GM19193 (cell line): ENCODE data around the gene HRK.

ENCODE experiments used
- POLR2A ChIP-seq: IDR thresholded peaks from 4 replicates; pipeline ENCODE4 v1.6.1; 2011; ENCODE audit not compliant: insufficient read depth, insufficient read length; ENCODE audit errors: extremely low read depth

Gene HRK

GRCh38 chr12:116862167-116862566 lies 19.1 kb downstream of the HRK start:
- TF ChIP-seq POLR2A = no peak

DNA sequence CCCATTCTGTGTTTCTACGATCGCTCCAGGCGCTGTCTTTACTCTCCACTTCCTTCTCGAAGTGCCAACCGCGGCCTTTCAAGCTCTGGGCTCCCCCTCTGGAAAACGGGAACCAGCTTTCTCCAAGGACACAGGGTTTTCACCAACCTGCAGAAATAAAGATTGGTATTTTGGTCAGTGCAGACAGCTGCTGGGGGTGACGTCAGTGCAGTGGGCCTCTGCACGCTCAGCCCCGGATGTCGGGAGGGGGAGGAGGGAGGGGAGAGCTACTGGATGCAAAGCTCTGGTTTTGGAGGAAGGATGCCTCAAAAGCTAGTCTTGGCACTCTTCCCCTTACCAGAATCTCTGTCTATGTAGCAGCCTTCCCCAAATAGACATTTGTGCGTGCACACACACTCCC lies 19.9 kb downstream of the HRK start:
- no peak for TF ChIP-seq POLR2A

DNA sequence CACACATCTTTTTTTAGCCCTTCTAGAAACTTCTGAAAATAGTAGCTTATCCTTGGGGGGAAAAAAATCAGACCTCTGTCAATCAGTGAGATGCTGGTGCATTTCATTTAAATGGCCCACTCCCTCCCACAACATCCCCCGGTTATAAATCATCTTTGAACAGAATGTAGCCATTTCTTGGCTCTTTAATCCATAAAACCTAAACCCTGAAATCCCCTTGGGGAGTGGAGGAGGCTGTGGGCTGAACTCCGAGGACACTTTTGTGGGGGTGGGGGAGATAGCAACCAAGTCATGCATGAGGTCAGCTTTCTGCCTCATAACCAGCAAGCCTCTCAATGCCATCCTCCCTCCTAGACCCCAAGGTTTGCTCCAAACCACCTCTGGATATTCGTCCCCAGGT lies 21.0 kb downstream of the HRK start:
- no peak for TF ChIP-seq POLR2A

DNA sequence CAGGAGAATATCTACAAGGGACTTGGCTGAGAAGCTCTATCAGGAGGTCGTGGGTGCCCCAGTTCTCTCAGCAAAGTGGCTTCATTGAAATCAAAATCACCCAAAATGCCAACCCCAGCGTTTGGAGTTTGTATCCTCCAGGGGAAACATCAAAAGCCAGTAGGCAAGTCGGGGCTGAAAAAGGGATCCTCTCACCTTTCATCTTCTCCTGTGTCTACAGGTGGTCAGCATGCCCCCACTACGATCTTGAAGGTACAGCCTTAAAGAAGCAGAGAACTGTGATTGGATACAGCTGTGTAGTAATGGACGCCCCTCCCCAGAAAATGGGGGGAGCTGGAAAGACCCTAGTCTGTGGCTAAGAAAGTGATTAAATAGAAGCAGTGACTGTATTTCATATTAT lies 22.2 kb downstream of the HRK start:
- no peak for TF ChIP-seq POLR2A

DNA sequence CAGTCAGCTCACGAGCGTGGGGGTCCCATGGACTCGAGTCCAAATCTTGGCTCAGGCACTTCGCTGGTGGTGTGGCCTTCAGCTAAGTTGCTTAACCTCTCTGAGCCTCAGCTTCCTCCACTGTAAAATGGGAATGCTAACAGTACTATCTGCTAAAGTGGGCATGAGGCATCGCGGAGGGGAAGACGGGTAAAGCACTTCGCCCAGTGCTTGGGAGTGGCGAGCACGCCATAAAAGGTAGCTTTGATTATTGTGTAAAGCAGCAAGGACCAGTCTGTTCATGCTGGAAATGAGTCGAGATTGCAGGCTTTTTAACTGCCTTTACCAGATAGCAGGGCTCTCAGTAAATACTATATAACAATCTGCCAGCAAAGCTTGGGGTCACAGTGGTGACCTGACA lies 24.5 kb downstream of the HRK start:
- no peak for TF ChIP-seq POLR2A

GRCh38 chr12:116855744-116856470 lies 25.3 kb downstream of the HRK start:
- TF ChIP-seq POLR2A = no peak

DNA sequence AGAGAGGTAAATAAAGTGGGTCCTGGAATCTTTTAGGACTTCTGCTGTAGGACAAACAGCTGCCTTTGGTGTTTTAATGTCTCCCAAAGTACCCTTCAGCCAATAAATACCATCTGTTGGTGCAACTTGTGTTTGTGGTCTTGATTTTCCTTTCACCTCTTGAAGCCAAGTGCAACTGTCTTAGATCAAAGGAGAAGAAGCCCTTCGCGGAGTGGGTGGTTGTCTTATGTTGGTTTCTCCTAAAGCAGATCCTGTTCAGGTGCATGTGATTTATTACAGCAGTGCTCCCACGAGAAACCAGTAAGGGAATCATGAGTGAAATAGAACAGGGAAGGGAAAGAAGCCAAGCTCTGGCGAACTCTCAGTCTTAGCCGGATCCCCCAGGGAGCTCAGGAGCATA lies 27.7 kb downstream of the HRK start:
- TF ChIP-seq POLR2A = no peak

DNA sequence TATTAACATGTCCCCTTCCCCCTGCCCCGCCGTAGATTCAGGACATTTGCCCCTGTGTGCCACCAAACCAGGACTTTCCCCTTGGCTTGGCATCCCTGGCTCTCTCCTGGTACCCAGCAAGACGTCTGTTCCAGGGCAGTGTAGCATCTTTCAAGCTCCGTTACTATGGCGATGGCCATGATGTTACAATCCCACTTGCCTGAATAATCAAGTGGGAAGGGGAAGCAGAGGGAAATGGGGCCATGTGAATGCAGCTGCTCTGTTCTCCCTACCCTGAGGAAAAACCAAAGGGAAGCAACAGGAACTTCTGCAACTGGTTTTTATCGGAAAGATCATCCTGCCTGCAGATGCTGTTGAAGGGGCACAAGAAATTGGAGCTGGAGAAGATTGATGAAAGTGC lies 28.9 kb downstream of the HRK start:
- TF ChIP-seq POLR2A = no peak

GRCh38 chr12:116849216-116849615 lies 32.0 kb downstream of the HRK start:
- TF ChIP-seq POLR2A = no peak

DNA sequence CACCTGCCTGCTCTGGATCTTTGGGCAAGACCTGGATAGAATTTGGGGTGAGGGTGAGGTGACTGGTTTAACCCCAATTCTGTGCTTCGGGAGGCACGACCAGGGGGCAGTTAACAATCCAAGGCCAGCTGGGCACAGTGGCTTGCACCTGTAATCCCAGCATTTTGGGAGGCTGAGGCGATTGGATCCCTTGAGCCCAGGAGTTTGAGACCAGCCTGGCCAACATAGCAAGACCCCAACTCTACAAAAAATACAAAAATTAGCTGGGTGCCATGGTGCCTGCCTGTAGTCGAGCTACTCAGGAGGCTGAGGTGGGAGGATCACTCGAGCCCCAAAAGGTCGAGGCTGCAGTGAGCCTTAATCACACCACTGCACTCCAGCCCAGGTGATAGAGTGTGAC lies 38.2 kb downstream of the HRK start:
- no peak for TF ChIP-seq POLR2A

DNA sequence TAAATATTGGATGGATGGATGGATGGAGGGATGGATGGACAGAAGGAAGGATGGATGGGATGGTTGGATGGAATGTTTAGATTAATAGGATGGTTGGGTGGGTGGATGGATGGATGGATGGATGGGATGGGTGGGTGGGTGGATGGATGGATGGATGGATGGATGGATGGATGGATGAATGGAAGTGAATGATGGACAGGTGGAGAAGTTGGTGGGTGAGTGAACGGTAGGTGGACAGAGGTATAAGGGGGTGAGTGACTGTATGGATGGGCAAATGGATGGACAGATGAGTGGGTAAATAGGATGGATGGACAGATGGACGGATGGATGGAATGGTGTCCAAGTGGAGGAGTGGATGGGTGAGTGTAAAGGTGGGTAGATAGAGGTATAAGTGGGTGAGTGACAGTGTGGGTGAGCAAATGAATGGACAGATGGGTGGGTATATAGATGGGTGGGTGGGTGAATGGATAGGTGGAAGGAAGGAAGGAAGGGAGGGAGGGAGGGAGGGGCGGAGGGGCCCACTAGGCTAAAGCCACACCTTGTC lies 41.9 kb downstream of the HRK start:
- no peak for TF ChIP-seq POLR2A

DNA sequence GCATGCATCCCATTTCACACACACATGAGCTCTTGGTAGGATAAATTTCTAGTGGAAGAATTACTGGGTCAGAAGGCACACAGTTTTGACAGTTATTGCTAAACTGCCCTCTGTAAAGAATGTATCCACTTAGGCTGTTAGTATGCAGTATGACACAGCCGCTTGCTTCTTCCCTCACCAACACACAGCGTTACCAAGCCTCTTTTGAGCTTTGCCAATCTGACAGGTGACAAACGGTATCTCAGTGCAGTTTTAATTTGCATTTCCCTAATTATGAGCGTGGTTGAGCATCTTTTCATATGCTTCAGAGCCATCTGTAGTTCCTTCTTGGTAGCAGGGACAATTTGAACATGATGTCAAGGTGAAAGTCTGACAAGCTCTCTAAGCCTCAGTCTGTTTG lies 42.9 kb downstream of the HRK start:
- TF ChIP-seq POLR2A = no peak

GRCh38 chr12:116837097-116837496 lies 44.1 kb downstream of the HRK start:
- TF ChIP-seq POLR2A = no peak

- no peak for TF ChIP-seq POLR2A
Observed at GRCh38 chr12:116835484-116835883, 45.8 kb downstream of the HRK start.

DNA sequence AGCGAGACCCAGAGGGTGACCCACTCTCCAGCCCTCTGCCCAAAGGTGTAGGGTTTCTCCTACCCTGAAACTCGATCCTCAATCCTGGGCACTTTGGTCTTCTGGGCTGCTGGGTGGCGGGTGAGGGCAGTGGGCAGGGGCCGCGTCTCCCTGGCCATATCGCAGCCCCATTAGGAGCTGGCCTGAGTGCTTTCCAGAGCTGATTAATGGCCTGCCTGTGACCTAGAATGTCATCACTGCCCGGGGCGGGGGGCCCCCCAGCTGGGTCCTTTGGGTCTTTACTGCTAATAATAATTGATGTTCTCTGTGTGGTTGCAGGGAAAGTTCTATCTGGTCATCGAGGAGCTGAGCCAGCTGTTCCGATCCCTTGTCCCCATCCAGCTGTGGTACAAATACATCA lies 47.8 kb downstream of the HRK start:
- no peak for TF ChIP-seq POLR2A

- no peak for TF ChIP-seq POLR2A
Observed at GRCh38 chr12:116832353-116832752, 48.9 kb downstream of the HRK start.

- TF ChIP-seq POLR2A = no peak
Observed at GRCh38 chr12:116827432-116827831, 53.8 kb downstream of the HRK start.
